HepG2 (cell line): Measurements from ENCODE around the gene OR7G3. TPM values are rescaled to one million over a fixed set of nuclear protein-coding genes. Genes with fewer than 3 reads are reported as not detected.

ENCODE experiments used
- polyA plus RNA-seq, 8 experiments: library from polyadenylated mRNA; depleted of rRNA in 3 of 8; stranded (reverse) in 7 of 8; unstranded in 1 of 8; fragments of >200 nt; fragmentation: Illumina TruSeq in 4 of 8; extraction: Trizol in 4 of 8; gene quantifications; 2 replicates each; pipeline versions ENCODE4 v1.2.1 to v1.2.3, GENCODE V29; 2011 to 2016; ENCODE audit warnings: low read depth in 4 of 8, missing spikeins in 1 of 8, mixed read lengths in 1 of 8; ENCODE audit not compliant: insufficient read depth in 1 of 8
- small RNA-seq, 3 experiments: library from RNA; depleted of rRNA; stranded (forward); fragments of <200 nt; gene quantifications; one replicate each; pipeline ENCODE3, GENCODE V24; 2012; ENCODE audit warnings: low read depth in 2 of 3, low replicate concordance in 1 of 3; ENCODE audit not compliant: insufficient read length in 3 of 3, insufficient read depth in 2 of 3
- total RNA-seq, 5 experiments: library from RNA; depleted of rRNA; stranded (reverse); fragments of >200 nt; fragmentation: Illumina TruSeq; extraction: Trizol; gene quantifications; 2 replicates each; pipeline ENCODE4 v1.2.3, GENCODE V29; 2016; ENCODE audit warnings: low read depth in 1 of 5

Gene OR7G3
- total and polyA plus RNA-seq, 2 of the 13 experiments (the other 11 are each of a cell fraction or from before 2014, with no cell fraction given), result not detected

Small RNA genes within 50 kb of the gene (small RNA-seq; reads per million reads assigned to genes)
- 0 reads per million in 3 experiments for gene OR1M4P

Other genes starting within 250 kb of the OR7G3 start
- gene MUC16, start 116.5 kb downstream of the OR7G3 start, total RNA-seq (2016; rRNA removed; fragmentation: Illumina TruSeq; extraction: Trizol), result not detected in 2 replicates
- gene MUC16, start 116.5 kb downstream of the OR7G3 start, polyA plus RNA-seq (2011; rRNA removed), result not detected in 2 replicates
- gene OR1M1, start 39.9 kb downstream of the OR7G3 start, total RNA-seq (2016; rRNA removed; fragmentation: Illumina TruSeq; extraction: Trizol), result not detected in 2 replicates
- gene OR1M1, start 39.9 kb downstream of the OR7G3 start, polyA plus RNA-seq (2011; rRNA removed), result 0.07 TPM in 1 of 2 replicates, not detected in the other
- gene OR7G2, start 19.5 kb downstream of the OR7G3 start, total RNA-seq (2016; rRNA removed; fragmentation: Illumina TruSeq; extraction: Trizol), result not detected in 2 replicates
- gene OR7G2, start 19.5 kb downstream of the OR7G3 start, polyA plus RNA-seq (2011; rRNA removed), result not detected in 2 replicates
- not detected in 2 replicates for gene OR7G1, start 11.2 kb downstream of the OR7G3 start, total RNA-seq (2016; rRNA removed; fragmentation: Illumina TruSeq; extraction: Trizol)
- not detected in 2 replicates for gene OR7G1, start 11.2 kb downstream of the OR7G3 start, polyA plus RNA-seq (2011; rRNA removed)
- 27.9 and 31.0 TPM in 2 replicates for gene ZNF317, start 13.4 kb upstream of the OR7G3 start, total RNA-seq (2016; rRNA removed; fragmentation: Illumina TruSeq; extraction: Trizol)
- 14.0 and 15.2 TPM in 2 replicates for gene ZNF317, start 13.4 kb upstream of the OR7G3 start, polyA plus RNA-seq (2011; rRNA removed)
- gene OR7D2, start 52.0 kb upstream of the OR7G3 start, total RNA-seq (2016; rRNA removed; fragmentation: Illumina TruSeq; extraction: Trizol), result not detected in 2 replicates
- 0.01 and 0.07 TPM in 2 replicates for gene OR7D2, start 52.0 kb upstream of the OR7G3 start, polyA plus RNA-seq (2011; rRNA removed)
- gene OR7D4, start 92.6 kb upstream of the OR7G3 start, total RNA-seq (2016; rRNA removed; fragmentation: Illumina TruSeq; extraction: Trizol), result not detected in 2 replicates
- not detected in 2 replicates for gene OR7D4, start 92.6 kb upstream of the OR7G3 start, polyA plus RNA-seq (2011; rRNA removed)
- gene OR7E24, start 124.0 kb upstream of the OR7G3 start, total RNA-seq (2016; rRNA removed; fragmentation: Illumina TruSeq; extraction: Trizol), result not detected in 2 replicates
- not detected in 2 replicates for gene OR7E24, start 124.0 kb upstream of the OR7G3 start, polyA plus RNA-seq (2011; rRNA removed)
- gene ZNF699, start 182.9 kb upstream of the OR7G3 start, total RNA-seq (2016; rRNA removed; fragmentation: Illumina TruSeq; extraction: Trizol), result 2.2 and 2.7 TPM in 2 replicates
- 0.33 and 0.77 TPM in 2 replicates for gene ZNF699, start 182.9 kb upstream of the OR7G3 start, polyA plus RNA-seq (2011; rRNA removed)
- 9.5 and 9.8 TPM in 2 replicates for gene ZNF559, start 197.2 kb upstream of the OR7G3 start, total RNA-seq (2016; rRNA removed; fragmentation: Illumina TruSeq; extraction: Trizol)
- gene ZNF559, start 197.2 kb upstream of the OR7G3 start, polyA plus RNA-seq (2011; rRNA removed), result 5.6 and 6.3 TPM in 2 replicates
- gene ZNF177, start 236.1 kb upstream of the OR7G3 start, total RNA-seq (2016; rRNA removed; fragmentation: Illumina TruSeq; extraction: Trizol), result 0.71 and 0.84 TPM in 2 replicates
- 0.62 and 0.90 TPM in 2 replicates for gene ZNF177, start 236.1 kb upstream of the OR7G3 start, polyA plus RNA-seq (2011; rRNA removed)